Lung microvascular endothelial cell (primary cell): ENCODE measurements around the gene GJB3. TPM values are rescaled to one million over a fixed set of nuclear protein-coding genes. Genes with fewer than 3 reads are reported as not detected.
"Not testable (repeated sequence)": the region's sequence is repeated elsewhere in the genome, so short reads cannot be mapped to it uniquely, and the experiment has no call there.

ENCODE experiments used
- DNase-seq, 2 donors: peaks; one replicate each; pipeline versions ENCODE4 v3.0.0 to v3.0.0-alpha.2; 2010; ENCODE audit warnings: low read depth in 2 of 2
- total RNA-seq: library from RNA; depleted of rRNA; stranded (reverse); fragments of >200 nt; gene quantifications from 2 replicates; pipeline ENCODE4 v1.2.1, GENCODE V29; 2014

GJB3 gene
- total RNA-seq = not detected in 2 replicates

DNA sequence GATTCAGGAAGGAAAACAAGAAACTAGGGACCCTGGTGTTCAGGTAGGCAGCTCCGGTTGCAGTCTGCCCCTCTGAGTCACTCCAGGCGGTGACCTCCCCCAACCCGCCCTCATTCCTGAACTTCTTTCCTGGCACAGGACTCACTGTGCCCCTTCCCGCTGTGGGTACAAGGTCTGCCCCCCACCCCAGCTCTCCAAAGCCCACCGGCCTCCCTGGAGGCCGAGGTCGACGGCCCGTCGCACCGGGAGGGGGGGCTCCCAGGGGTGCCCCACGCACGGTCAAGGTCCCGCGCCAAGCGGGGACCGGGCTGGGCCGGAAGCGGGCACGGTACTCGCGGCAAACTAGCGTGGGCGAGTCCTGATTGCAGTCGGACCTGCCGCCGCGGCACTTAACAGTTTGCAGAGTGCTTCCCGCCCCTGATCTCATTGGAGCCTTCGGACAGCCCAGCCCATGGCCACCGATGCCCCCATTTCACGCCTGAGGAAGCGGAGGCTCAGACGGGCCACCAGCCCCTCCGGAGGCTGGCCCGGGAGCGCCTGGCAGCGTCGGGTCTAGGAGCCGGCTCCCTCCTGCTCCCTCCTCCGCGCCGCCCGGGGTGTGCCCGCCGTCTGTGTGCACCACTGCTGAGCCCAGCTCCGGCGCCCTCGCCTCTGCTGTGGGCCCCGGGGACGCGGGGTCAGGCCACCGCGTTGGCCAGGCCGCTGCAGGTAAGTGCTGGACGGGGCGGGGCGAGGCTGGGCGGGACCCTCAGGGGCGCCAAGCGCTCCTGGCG lies at the start of gene GJB3:
Gene GJB3, plus strand, starts transcription at position 144 of the 773 bp plus-strand sequence. CDS start 3,549 bp downstream, outside the sequence.
- DNase-seq = no peak

DNA sequence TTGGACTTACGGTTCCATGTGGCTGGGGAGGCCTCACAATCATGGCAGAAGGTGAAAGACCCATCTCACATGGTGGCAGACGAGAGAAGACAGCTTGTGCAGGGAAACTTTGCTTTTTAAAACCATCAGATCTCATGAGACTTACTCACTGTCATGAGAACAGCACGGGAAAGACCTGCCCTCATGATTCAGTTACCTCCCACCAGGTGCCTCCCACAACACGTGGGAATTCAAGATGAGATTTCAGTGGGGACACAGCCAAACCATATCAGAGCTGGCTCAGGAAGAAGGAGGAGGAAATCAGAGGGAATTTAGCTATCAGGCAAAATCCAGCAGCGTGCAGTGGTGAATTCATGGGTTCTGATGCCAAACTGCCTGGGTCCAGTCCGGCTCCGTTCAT lies 48.2 kb upstream of the GJB3 start:
- DNase-seq = not testable (repeated sequence)

DNA sequence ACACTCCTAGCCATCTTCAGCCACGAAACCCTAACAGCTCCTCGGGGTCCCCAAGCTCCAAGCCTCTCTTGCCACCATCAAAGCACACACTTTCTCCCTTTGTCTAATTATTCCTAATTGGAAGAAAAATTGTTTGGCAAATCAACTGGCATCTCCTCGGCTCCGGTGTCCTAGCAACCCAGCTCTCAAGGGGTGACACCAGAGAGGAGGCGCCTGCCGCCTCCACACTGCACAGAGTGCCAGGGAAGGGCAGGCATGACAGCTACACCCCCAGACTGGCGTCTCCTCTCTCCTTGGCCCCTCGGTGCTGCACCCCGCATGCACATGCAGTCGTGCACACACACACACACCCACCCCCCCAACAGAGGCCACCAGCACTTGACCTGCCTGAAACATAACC lies 44.3 kb upstream of the GJB3 start:
- no peak for DNase-seq

DNA sequence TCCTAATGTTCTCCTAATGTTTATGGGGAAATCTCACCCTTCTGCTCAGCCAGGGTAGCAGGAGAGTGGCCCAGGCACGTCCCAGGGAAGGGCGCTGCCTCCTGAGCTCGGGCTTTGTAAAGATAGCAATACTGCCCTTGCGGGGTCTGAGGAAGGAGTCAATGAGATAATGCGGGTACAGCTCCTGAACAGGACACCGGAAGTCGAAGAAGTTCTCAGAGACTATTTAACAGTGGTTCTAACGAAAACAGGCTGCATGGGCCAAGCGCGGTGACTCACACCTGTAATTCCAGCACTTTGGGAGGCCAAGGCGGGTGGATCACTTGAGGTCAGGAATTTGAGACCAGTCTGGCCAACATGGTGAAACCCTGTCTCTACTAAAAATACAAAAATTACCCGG lies 43.8 kb upstream of the GJB3 start:
- DNase-seq = not testable (repeated sequence)

DNA sequence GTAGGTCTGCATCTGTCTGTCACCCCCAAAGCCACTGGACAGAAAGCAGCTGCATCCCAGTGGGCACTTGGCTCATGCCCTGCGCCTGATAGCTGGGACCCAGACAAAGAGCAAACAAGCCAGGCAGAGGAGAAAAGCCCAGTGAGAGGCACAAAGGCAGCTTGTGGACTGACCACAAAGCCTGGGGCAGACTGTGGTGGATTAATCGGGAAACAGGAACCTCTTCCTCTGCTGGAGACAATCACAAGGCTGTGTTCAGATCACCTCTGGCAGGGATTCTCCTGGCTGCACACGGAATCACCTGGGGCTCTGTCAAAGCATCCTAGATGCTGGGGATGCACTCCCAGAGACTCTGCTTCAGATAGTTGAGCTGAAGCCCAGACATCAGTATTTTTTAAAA lies 41.4 kb upstream of the GJB3 start:
- DNase-seq = no peak

DNA sequence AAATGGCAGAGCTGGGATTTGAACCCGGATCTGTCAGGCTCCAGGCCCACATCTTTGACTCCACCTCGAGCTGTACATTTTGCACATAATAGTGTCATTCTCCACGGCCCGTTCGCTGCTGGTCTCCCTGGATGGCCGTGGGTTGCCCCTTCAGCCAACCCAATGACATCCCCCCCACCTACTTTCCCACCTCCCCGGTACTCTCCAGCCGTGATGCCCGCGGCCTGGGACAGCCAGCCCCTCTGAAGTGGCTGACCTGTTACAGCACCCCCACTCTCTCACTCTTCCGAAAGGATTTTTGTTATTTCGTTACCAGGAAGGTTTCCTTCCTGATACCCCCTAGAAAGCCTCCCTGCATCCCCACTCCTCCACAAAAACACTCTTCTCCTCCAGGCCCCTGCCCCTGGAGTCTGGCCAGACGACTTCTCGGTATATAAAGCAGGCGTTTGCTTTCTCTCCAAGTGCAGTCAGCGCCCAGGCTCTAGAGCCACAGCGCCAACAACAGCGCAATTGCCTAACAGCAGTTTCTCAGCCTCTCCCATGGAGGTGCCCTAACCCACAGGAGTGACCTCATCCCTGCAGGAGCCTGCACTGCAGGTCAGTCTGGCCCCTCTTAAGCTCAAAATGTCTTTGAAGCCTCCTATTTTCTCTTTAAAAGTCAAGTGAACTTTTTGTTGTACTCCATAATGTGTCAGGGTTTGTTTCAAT lies 40.7 kb upstream of the GJB3 start:
- DNase-seq = no peak

DNA sequence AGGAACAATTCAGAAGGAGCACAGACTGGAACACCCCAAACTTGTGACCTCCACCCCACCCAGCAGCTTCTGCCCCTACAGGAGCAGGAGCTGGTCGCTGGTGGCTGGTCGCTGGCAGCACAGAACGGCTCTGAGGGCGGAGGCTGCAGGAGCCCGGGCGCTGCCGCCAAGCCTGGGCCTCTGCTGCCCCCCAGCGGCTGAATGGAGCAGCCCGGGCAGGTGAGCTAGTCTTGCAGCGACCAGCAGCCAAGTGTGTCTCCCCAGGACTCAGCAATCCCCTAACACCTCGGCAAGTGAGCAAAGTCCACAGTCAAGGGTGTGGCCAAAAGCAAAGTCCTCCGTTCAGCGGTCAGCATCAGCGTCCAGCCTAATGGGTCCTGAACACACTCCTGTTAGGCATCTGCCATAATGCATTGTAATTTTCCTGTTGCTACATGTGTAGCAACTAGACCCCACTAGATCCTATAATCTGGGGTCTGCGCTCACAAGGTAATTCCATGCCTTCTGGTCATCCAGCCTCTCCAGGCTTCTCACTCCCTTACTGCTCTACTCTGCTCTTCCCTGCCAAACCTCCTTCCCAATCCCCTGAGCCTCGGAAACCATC lies 38.2 kb upstream of the GJB3 start:
- peak; percentile 71 to 79 for DNase-seq

DNA sequence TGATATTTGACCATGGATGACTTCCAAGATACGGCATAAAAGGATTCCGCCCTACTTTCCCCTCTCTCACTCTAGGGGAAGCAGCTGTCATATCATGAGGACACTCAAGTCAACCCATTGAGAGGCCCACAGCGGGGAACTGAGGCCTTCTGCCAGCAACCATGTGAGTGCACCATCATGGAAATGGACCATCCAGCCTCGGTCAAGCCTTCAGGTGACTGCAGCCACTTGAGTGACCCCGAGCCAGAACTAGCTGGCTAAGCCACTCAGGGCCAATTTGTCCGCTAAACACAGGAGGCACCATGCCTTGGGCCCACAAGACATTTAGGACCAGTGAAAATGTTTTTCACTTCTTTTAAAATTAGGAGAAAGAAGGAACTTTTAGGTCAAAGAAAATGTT lies 37.2 kb upstream of the GJB3 start:
- no peak for DNase-seq

DNA sequence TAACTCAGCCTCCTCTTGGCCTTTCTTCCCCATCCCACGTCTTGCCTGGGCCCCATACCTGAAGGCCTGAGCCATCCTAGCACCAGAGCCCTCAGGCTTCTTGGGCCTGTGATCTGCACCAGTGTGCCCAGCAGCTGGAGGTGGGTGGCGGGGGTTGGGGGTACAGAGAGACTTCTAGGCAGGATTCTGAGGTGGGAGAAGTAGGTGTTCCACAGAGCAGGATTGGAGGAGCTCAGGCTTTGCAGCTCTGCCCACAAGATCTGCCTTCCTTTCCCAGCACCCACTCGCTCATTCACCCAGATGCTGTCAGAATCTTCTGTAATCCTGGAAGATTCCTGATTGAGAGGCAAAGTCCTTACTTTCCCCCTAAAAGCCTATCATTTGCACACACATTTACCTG lies 36.2 kb upstream of the GJB3 start:
- no peak for DNase-seq

DNA sequence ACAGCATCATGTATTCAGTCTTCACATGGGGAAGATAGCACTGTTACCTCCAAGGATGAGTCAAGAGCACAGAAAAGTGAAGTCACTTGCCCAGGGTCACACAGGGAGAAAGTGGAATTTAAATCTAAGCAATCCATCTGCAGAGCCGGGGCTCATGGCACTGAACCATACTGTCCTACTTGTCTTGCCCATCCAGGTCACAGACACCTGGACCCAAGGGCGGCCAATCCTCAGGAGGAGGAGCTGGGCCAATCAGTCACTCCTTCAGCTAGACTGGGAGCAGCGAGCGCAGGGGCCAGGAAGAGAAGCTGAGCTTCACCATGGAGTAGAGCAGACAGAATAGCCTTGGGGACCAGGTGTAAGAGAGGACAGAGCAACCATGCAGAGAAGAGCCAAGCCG lies 35.3 kb upstream of the GJB3 start:
- no peak for DNase-seq

DNA sequence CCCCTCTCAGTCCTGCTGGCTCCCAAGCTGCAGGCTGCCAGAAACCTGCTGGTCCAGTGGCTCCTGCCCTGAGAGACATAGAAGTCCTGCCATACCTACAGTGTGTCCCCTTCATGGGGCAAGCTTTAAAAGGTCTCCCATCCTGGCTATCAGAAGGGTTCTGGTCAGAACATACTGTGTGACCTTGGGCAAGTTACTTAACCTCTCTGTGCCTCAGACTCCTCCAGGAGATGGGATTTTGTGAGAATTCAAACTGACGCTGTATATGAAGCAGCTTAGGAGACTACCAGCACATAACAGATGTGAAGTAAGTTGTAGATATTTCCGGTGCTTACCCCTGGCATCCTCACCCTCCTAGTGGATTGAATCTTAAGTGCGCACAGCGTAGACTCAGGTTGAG lies 34.9 kb upstream of the GJB3 start:
- DNase-seq = no peak

DNA sequence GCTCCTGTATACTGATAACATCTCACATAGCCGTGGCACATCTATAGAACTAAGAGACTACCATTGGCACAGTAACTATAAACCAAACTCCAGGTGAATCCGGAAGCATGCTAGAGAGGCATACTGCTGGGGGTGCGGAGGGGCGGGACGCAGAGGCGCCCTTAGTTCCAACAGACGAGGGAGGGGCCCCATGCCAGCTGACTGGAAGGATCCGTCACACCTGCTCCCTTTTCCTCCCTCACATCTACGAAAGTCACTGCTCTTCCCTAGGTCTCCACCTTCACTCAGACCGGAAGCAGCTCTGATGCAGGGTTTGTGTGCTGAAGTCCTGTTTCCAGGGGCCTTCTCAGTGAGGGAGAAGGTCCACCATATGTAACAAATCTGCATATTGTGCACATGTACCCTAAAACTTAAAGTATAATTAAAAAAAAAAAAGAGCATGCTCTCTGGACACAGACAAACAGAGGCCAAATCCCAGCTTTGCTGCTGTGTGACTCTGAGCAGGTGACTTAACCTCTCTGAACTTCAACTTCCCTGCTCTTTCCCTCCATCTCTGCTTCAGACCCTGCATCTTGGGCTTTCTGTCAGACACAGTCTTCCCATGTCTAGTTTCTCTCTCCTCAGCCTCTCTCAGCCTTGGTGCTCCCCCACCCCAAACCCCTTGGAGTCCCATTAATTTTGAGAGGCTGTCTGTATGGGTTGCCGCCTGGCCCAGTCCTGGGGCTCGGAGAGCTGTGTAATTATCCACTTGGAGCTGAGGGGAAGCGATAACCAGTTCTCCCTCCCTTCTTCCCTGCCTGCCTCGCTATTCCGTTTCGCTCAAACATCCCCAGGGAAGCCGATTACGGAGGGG lies 34.0 kb upstream of the GJB3 start:
- DNase-seq = no peak

DNA sequence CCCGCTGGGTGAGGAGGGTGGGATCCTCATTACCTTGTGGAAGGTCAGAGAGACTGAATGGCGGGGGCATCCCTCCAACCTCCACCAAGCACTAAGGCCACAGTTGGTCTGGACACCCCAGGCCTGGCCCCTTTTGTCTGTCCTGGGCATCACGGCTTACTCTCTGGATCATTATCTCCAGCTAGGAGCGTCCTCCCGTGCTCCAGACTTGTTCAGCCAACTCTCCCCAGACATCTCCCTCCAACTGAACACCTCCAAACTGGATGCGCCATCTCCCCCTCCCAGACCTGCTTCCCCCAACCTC lies 33.4 kb upstream of the GJB3 start:
- no peak for DNase-seq

DNA sequence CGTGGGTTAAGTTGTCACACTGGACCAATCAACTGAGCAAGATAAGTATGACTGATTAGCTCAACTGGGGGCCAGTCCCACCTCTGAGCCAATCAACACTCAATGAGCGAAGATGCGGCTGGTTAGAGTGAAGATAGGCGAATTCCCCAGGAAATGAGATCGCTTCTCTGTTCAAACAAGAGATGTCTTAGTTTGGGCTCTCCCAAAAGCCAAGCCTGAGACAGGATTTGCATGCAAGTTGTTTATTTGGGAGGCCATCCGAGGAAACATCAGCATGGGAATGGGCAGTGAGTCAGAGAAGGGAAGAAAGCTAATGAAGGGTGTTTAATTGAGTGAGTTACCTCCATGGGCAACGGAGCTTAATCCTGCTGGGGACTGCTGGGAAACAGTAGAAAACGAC lies 31.0 kb upstream of the GJB3 start:
- no peak for DNase-seq

DNA sequence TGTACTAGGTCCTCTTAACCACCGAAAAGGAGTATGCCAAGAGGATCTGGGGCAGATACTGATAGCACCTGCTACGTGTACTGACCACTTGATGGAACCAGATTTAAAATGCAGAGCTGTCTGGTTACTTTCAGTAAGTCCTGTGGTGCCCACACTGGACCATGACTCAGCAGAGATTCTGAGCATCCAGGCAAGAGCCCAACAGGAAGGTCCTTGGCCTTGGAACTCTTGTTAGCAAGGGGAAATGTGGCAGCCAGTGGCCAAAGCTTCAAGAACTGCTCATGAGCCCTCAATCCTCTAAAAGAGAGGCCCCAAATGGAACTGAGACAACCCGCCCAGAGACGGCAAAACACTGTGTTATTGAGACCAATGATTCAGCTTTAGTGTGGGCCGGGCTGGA lies 30.4 kb upstream of the GJB3 start:
- DNase-seq = no peak

DNA sequence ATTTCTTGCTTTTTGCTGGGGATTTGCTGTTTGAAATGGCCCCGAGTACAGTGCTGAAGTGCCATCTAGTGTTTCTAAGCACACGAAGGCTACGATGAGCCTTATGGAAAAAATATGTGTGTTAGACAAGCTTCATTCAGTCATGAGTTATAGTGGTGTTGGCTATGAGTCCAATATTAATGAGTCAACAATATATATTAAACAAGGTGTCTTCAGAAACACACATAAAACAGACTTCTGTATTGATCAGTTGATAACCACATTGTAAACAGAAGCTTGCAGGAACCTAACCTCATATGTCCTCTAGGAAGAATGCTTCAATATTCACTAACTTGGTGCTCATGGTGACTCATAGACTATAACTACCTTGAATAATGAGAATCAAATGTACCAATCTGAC lies 27.9 kb upstream of the GJB3 start:
- DNase-seq = no peak

DNA sequence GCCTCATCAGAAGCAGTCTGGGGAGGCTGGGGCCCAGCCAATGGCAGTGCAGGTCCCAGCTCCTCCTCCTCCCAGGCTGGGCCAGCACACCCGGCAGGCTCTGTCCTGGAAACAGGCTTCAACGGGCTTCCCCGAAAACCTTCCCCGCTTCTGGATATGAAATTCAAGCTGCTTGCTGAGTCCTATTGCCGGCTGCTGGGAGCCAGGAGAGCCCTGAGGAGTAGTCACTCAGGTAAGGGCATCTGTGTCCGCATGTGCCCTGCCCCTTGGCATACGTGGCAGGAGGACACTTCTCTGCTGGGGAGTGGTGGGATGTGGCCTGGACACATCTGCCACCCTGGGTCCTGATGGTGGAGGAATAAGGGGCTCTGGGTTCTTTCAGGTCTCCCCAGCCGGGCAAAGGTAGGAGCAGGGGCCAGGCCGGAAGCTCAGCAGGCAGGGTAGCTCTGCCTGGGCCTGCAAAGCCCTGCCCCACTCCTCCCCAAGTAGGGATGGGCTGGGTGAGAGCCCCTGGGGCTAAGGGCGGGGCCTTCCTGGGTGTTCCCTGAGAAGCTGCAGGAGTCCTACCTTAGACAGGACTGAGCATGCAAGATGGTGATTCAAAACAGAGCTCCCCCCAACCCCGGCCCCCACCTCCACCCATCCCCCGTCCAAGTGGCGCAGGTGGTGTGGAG lies 25.9 kb upstream of the GJB3 start, which contains the start of gene GJB5:
Gene GJB5, plus strand, starts transcription at position 84 of the 674 bp plus-strand sequence. CDS start 2,284 bp downstream, outside the sequence.
- DNase-seq = no peak

DNA sequence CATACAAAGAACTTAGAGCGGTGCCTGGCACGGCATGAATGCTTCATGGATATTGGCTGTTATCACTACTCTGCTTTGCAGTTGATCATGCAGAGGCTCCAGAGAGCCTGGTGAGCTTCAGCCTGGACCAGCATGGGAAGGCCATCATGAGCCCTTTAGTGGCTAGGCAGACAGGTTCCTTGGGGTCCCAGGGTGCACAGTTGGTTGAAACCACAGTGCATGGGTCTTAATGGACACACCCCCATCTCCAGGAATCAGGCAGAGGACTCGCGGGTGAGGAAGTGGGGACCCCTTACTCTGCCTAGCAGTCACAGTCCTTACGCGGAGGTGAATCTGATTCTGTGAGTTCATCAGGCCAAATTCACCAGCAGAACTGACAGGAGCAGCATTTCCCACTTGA lies 25.1 kb upstream of the GJB3 start:
- DNase-seq = no peak

DNA sequence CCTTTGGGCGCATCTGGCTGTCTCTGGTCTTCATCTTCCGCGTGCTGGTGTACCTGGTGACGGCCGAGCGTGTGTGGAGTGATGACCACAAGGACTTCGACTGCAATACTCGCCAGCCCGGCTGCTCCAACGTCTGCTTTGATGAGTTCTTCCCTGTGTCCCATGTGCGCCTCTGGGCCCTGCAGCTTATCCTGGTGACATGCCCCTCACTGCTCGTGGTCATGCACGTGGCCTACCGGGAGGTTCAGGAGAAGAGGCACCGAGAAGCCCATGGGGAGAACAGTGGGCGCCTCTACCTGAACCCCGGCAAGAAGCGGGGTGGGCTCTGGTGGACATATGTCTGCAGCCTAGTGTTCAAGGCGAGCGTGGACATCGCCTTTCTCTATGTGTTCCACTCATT lies 23.6 kb upstream of the GJB3 start:
- DNase-seq = no peak

DNA sequence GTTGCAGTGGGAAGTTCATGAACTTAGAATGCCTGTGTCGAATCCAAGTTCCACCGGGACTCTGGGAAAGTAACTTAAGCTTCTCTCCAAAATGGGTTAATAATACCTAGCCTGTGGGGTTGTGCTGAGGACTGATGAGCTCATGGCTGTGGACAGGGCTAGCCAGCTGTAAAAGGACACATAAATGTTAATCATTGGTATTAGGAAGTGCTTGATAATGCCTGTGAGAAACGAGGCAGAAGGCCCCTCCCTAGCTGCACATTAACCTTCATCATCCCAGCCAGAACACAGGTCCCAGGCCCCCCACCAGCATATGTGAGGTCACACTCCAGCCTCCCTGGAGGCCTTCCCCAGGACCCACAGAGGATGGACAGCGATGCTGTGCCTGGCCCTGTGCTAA lies 22.3 kb upstream of the GJB3 start:
- no peak for DNase-seq
